Measurements from ENCODE around the gene MAGIX. TPM values are rescaled to one million over a fixed set of nuclear protein-coding genes. Genes with fewer than 3 reads are reported as not detected.

MAGIX gene
- total RNA-seq, 4 donors from 2014 or later, result 1.7 to 8.1 (median 2.3) TPM

- H3K4me3 ChIP-seq, result peak within 1 kb of the TSS; percentile 2 to 54 (median 36)
- 0 to 63% methylated on average over 20 to 47 of the region's 61 CpGs for WGBS, 2 donors
- peak in 1 of 5 experiments; percentile 31 for TF ChIP-seq CTCF (IDR thresholded peaks at IDR 0.05)
- peak in 1 of 2 donors; percentile 88 for TF ChIP-seq EP300 (IDR thresholded peaks at IDR 0.05)
- peak; percentile 57 to 65 for TF ChIP-seq POLR2A (IDR thresholded peaks at IDR 0.05)
- no peaks in the 10 kb centered on the region for H3K36me3 ChIP-seq
- DNase-seq (ENCODE audit: low spot score in 2 of 2), result peak; percentile 73 to 74
- peak within 1 kb of the TSS in 3 of 4 donors; percentile 70 to 81 (median 76) for H3K27ac ChIP-seq
- H3K4me1 ChIP-seq, result peaks cover 0 to 15% (median 0%) of the 10 kb centered on the region in 4 donors
- H3K9me3 ChIP-seq, result no peaks in the 10 kb centered on the region
- no peaks in the 10 kb centered on the region for H3K27me3 ChIP-seq
Measured at GRCh38 chrX:49199906-49200771, 37.6 kb downstream of the MAGIX start, which contains the start of gene SYP. SYP (minus strand) TSS chrX:49200193; CDS start chrX:49200186, 7 bp downstream.

- DNase-seq (ENCODE audit: low spot score in 2 of 2), result no peak
- H3K27ac ChIP-seq, result no peak overlapping the region
- H3K36me3 ChIP-seq, result no peaks in the 10 kb centered on the region
- H3K4me1 ChIP-seq, result peaks cover 0 to 15% (median 0%) of the 10 kb centered on the region in 4 donors
- no peak overlapping the region for H3K4me3 ChIP-seq
- peaks cover 0 to 8% of the 10 kb centered on the region in 2 donors for H3K27me3 ChIP-seq
- TF ChIP-seq POLR2A (IDR thresholded peaks at IDR 0.05) (no peak), EP300 (IDR thresholded peaks at IDR 0.05) (no peak), CTCF (IDR thresholded peaks at IDR 0.05) (no peak)
- no peaks in the 10 kb centered on the region for H3K9me3 ChIP-seq
- 91% methylated on average over 2 of the region's 2 CpGs for WGBS, 2 donors
Measured at GRCh38 chrX:49202022-49202421, 39.5 kb downstream of the MAGIX start.

GRCh38 chrX:49203536-49203935 lies 41.0 kb downstream of the MAGIX start:
- no peak for DNase-seq (ENCODE audit: low spot score in 2 of 2)
- Histone ChIP-seq H3K36me3 (no peaks in the 10 kb centered on the region), H3K9me3 (no peaks in the 10 kb centered on the region), H3K27ac (no peak overlapping the region), H3K4me3 (no peak overlapping the region), H3K4me1 (peaks cover 0 to 15% (median 0%) of the 10 kb centered on the region in 4 donors), H3K27me3 (peaks cover 0 to 8% of the 10 kb centered on the region in 2 donors)
- 44 to 50% methylated on average over 3 of the region's 3 CpGs for WGBS, 2 donors
- TF ChIP-seq POLR2A (IDR thresholded peaks at IDR 0.05), result no peak
- TF ChIP-seq CTCF (IDR thresholded peaks at IDR 0.05), result no peak
- TF ChIP-seq EP300 (IDR thresholded peaks at IDR 0.05), result no peak

- H3K4me1 ChIP-seq, result peaks cover 0 to 14% (median 0%) of the 10 kb centered on the region in 4 donors
- H3K9me3 ChIP-seq, result no peaks in the 10 kb centered on the region
- DNase-seq (ENCODE audit: low spot score in 2 of 2), result no peak
- H3K36me3 ChIP-seq, result no peaks in the 10 kb centered on the region
- WGBS, 2 donors, result 88 to 91% methylated on average over 6 of the region's 6 CpGs
- peaks cover 0 to 12% of the 10 kb centered on the region in 2 donors for H3K27me3 ChIP-seq
- H3K4me3 ChIP-seq, result no peak overlapping the region
- no peak overlapping the region for H3K27ac ChIP-seq
- TF ChIP-seq EP300 (IDR thresholded peaks at IDR 0.05), result no peak
- no peak for TF ChIP-seq CTCF (IDR thresholded peaks at IDR 0.05)
- no peak for TF ChIP-seq POLR2A (IDR thresholded peaks at IDR 0.05)
Measured at GRCh38 chrX:49204017-49204416, 41.5 kb downstream of the MAGIX start.

- peaks cover 0 to 19% of the 10 kb centered on the region in 2 donors for H3K27me3 ChIP-seq
- H3K36me3 ChIP-seq, result no peaks in the 10 kb centered on the region
- H3K4me1 ChIP-seq, result peaks cover 0 to 7% (median 0%) of the 10 kb centered on the region in 4 donors
- TF ChIP-seq POLR2A (IDR thresholded peaks at IDR 0.05), result no peak
- TF ChIP-seq EP300 (IDR thresholded peaks at IDR 0.05), result no peak
- no peak for TF ChIP-seq CTCF (IDR thresholded peaks at IDR 0.05)
- no peaks in the 10 kb centered on the region for H3K9me3 ChIP-seq
- 40 to 46% methylated on average over 4 of the region's 4 CpGs for WGBS, 2 donors
- H3K4me3 ChIP-seq, result no peak overlapping the region
- H3K27ac ChIP-seq, result no peak overlapping the region
- DNase-seq (ENCODE audit: low spot score in 2 of 2), result no peak
Measured at GRCh38 chrX:49204709-49205108, 42.2 kb downstream of the MAGIX start.

Measured in tibial nerve (tissue), 4 donors.